ENCODE data around the gene MIAT.

The MIAT gene

DNA sequence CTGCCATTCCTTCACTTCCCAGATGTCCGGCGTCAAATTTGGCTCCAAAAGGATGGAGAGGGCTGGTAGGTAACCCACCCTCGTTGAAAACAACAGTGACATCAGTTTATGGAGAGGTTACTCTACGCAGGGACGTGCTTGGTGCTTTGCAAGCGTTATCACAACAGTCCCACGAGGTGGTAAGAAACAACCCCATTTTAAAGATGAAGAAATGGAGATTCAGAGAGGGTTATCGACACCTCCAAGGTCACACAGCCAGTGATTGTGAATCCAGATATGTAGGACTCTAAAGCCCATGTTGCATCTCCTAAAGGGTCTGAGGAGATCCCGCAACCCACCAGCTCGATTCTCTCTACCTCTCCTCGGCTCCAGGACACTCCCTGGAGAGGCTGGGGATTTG lies 773 bp downstream of the MIAT start:
- no peaks in the 10 kb centered on the region for H3F3A ChIP-seq (ENCODE audit: low read depth)
- H2AFZ ChIP-seq (ENCODE audit: low read length): peak overlapping the region; percentile 88
- peak overlapping the region; percentile 73 for H3K4me3 ChIP-seq (ENCODE audit: low read length, poor library complexity, severe bottlenecking)
- peak overlapping the region; percentile 70 for H3K9ac ChIP-seq (ENCODE audit: low read depth, low read length, poor library complexity, severe bottlenecking)
- peaks cover 12% of the 10 kb centered on the region for H3K4me1 ChIP-seq (ENCODE audit: insufficient read depth, low read length, poor library complexity, severe bottlenecking)
- H3K4me2 ChIP-seq (ENCODE audit: low read depth, low read length, poor library complexity, severe bottlenecking): peak overlapping the region; percentile 74
- no peaks in the 10 kb centered on the region for H3K9me3 ChIP-seq (ENCODE audit: insufficient read depth, low read depth, low read length)
- no peak for TF ChIP-seq EZH2phosphoT487 (IDR thresholded peaks at IDR 0.05; ENCODE audit: borderline replicate concordance)
- TF ChIP-seq, protein P1, sequence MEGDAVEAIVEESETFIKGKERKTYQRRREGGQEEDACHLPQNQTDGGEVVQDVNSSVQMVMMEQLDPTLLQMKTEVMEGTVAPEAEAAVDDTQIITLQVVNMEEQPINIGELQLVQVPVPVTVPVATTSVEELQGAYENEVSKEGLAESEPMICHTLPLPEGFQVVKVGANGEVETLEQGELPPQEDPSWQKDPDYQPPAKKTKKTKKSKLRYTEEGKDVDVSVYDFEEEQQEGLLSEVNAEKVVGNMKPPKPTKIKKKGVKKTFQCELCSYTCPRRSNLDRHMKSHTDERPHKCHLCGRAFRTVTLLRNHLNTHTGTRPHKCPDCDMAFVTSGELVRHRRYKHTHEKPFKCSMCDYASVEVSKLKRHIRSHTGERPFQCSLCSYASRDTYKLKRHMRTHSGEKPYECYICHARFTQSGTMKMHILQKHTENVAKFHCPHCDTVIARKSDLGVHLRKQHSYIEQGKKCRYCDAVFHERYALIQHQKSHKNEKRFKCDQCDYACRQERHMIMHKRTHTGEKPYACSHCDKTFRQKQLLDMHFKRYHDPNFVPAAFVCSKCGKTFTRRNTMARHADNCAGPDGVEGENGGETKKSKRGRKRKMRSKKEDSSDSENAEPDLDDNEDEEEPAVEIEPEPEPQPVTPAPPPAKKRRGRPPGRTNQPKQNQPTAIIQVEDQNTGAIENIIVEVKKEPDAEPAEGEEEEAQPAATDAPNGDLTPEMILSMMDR (conservative IDR thresholded peaks at IDR 0.05; ENCODE audit: low read length): no peak
- no peaks in the 10 kb centered on the region for H3K27me3 ChIP-seq (ENCODE audit: insufficient read depth, low read length, poor library complexity, severe bottlenecking)
- no peaks in the 10 kb centered on the region for H4K20me1 ChIP-seq (ENCODE audit: insufficient read depth, low read length, poor library complexity, severe bottlenecking)
- no peaks in the 10 kb centered on the region for H3K9me2 ChIP-seq (replicated peaks; ENCODE audit: low read depth, low read length)
- no peaks in the 10 kb centered on the region for H3K36me3 ChIP-seq (ENCODE audit: insufficient read depth, low read length)
- no peaks in the 10 kb centered on the region for H3K79me2 ChIP-seq (ENCODE audit: insufficient read depth, low read length)

GRCh38 chr22:26658671-26659478 lies 1.5 kb downstream of the MIAT start:
- peak overlapping the region; percentile 88 for H2AFZ ChIP-seq (ENCODE audit: low read length)
- TF ChIP-seq EZH2phosphoT487 (IDR thresholded peaks at IDR 0.05; ENCODE audit: borderline replicate concordance): no peak
- TF ChIP-seq, protein P1 (conservative IDR thresholded peaks at IDR 0.05; ENCODE audit: low read length): no peak
- peak overlapping the region; percentile 73 for H3K4me3 ChIP-seq (ENCODE audit: low read length, poor library complexity, severe bottlenecking)
- no peaks in the 10 kb centered on the region for H4K20me1 ChIP-seq (ENCODE audit: insufficient read depth, low read length, poor library complexity, severe bottlenecking)
- H3K36me3 ChIP-seq (ENCODE audit: insufficient read depth, low read length): no peaks in the 10 kb centered on the region
- H3K27me3 ChIP-seq (ENCODE audit: insufficient read depth, low read length, poor library complexity, severe bottlenecking): no peaks in the 10 kb centered on the region
- no peaks in the 10 kb centered on the region for H3K9me3 ChIP-seq (ENCODE audit: insufficient read depth, low read depth, low read length)
- H3K4me1 ChIP-seq (ENCODE audit: insufficient read depth, low read length, poor library complexity, severe bottlenecking): peaks cover 12% of the 10 kb centered on the region
- H3K9ac ChIP-seq (ENCODE audit: low read depth, low read length, poor library complexity, severe bottlenecking): peak overlapping the region; percentile 70
- H3K9me2 ChIP-seq (replicated peaks; ENCODE audit: low read depth, low read length): no peaks in the 10 kb centered on the region
- no peaks in the 10 kb centered on the region for H3K79me2 ChIP-seq (ENCODE audit: insufficient read depth, low read length)
- H3F3A ChIP-seq (ENCODE audit: low read depth): no peaks in the 10 kb centered on the region
- H3K4me2 ChIP-seq (ENCODE audit: low read depth, low read length, poor library complexity, severe bottlenecking): peak overlapping the region; percentile 74

DNA sequence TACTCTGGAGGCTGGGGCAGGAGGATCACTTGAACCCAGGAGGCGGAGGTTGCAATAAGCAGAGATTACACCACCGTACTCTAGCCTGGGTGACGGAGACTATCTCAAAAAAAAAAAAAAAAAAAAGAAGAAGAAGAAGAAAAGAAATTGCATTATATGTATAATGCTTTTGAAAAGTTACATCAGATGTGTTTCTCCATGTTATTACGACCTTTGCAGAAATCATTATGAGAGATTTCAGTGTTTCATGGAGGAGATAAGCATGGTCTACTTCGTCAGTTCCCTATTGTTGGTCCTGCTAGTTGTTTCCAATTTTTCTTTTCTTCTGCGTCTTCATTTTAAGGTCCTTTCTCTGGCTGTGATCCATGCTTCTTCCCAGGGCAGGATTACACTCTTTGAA lies 3.0 kb downstream of the MIAT start:
- Histone ChIP-seq H3K9ac (ENCODE audit: low read depth, low read length, poor library complexity, severe bottlenecking) (no peak overlapping the region), H3K79me2 (ENCODE audit: insufficient read depth, low read length) (no peaks in the 10 kb centered on the region), H3K36me3 (ENCODE audit: insufficient read depth, low read length) (no peaks in the 10 kb centered on the region), H3K4me3 (ENCODE audit: low read length, poor library complexity, severe bottlenecking) (no peak overlapping the region), H3K27me3 (ENCODE audit: insufficient read depth, low read length, poor library complexity, severe bottlenecking) (no peaks in the 10 kb centered on the region), H3F3A (ENCODE audit: low read depth) (no peaks in the 10 kb centered on the region), H3K4me2 (ENCODE audit: low read depth, low read length, poor library complexity, severe bottlenecking) (no peak overlapping the region), H3K9me2 (replicated peaks; ENCODE audit: low read depth, low read length) (no peaks in the 10 kb centered on the region), H3K4me1 (ENCODE audit: insufficient read depth, low read length, poor library complexity, severe bottlenecking) (peaks cover 16% of the 10 kb centered on the region), H2AFZ (ENCODE audit: low read length) (no peak overlapping the region), H4K20me1 (ENCODE audit: insufficient read depth, low read length, poor library complexity, severe bottlenecking) (no peaks in the 10 kb centered on the region), H3K9me3 (ENCODE audit: insufficient read depth, low read depth, low read length) (no peaks in the 10 kb centered on the region)
- no peak for TF ChIP-seq EZH2phosphoT487 (IDR thresholded peaks at IDR 0.05; ENCODE audit: borderline replicate concordance)
- TF ChIP-seq, protein P1 (conservative IDR thresholded peaks at IDR 0.05; ENCODE audit: low read length): no peak

Data from Loucy (cell line).